AG09309 (cell line): ENCODE measurements around the gene AUTS2.

Experiments
- DNase-seq: peaks from one replicate; pipeline ENCODE4 v3.0.0-alpha.2; 2010; ENCODE audit warnings: low read depth
- H3K4me3 ChIP-seq: 2 replicates; pipeline ENCODE4 v1.5.1; 2011; ENCODE audit warnings: mild to moderate bottlenecking, low read depth, low read length, moderate library complexity; ENCODE audit not compliant: control insufficient read depth
- TF ChIP-seq, protein P1 (sequence below): IDR thresholded peaks from 2 replicates; pipeline ENCODE4 v1.5.1; 2011; ENCODE audit warnings: mild to moderate bottlenecking, low read depth, low read length, inconsistent platforms; ENCODE audit not compliant: insufficient read depth, control insufficient read depth; ENCODE audit errors: missing control alignments

AUTS2 gene

DNA sequence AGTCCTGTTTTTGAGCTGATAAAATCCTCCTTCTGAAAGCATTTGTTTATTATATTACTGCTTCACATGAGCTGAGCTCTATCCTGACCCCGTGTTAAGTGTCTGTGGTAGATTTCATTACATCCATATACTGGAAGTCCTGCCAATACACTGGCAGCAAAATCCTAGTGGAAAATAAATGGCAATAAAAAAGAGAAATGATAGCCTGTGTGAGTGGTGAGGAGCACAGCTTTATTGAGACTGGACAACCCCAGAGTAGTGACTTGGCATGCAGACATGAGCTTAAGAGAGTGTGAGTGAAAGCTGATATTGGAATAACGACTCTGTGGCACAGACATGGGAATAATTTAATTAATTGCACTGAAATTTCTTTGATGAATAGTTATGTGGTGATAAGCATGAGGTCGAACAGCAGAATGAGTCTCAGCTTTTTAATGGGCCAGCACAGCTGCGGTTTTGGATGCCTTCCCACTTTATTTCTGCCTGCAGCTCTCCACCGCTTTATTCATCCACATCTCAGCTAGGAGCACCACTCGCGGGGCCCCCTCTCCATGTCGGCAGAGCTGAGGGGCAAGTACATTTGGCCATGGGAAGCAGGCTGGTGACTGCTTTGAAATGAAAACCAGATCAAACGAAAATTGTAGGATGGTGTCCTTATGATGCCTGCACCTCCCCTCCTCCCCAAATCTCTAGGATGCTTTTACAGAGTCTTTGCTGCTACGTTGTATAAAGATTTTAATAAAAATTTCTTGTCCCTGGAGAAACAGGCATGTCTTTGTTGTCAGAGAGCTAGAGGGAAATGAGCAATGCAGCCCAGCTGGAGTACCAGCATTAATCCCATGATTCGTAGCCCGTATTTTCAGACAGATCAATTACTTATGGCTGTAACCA lies 494.3 kb downstream of the AUTS2 start:
- no peak overlapping the region for H3K4me3 ChIP-seq
- DNase-seq = peak; percentile 35
- TF ChIP-seq, protein P1, sequence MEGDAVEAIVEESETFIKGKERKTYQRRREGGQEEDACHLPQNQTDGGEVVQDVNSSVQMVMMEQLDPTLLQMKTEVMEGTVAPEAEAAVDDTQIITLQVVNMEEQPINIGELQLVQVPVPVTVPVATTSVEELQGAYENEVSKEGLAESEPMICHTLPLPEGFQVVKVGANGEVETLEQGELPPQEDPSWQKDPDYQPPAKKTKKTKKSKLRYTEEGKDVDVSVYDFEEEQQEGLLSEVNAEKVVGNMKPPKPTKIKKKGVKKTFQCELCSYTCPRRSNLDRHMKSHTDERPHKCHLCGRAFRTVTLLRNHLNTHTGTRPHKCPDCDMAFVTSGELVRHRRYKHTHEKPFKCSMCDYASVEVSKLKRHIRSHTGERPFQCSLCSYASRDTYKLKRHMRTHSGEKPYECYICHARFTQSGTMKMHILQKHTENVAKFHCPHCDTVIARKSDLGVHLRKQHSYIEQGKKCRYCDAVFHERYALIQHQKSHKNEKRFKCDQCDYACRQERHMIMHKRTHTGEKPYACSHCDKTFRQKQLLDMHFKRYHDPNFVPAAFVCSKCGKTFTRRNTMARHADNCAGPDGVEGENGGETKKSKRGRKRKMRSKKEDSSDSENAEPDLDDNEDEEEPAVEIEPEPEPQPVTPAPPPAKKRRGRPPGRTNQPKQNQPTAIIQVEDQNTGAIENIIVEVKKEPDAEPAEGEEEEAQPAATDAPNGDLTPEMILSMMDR = no peak

DNA sequence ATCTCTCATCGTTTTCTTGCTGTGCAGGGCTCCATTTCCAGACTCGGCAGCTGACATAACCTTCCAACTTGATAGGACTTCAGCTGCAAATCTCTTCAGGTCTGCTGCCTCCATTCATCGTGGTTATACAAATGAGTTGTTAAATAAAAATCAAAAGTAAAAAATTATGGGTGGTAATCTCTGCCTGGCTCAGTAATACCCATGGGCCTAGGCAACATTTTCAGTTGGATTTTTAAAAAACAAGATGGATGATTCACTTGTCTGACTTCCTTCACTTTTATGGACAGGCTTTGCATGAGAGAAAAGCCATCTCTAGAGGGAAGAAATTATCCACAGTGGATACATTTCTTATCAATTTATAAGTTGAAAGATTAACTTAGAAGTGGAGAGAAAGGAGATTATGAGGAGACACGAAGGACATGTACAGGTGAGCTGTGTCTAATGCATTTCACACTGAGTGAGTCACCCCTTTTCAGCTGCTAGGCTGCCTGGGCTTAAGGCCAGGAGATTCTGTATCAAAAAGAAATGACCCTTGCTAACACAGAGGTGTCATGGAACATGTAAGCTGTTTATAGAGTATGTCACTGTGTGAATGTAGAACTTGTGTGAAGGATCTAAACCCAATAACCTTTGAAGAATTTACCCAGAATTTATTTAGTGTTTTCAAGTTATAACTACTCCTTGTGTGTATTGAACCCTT lies 495.1 kb downstream of the AUTS2 start:
- TF ChIP-seq, protein P1 = no peak
- H3K4me3 ChIP-seq = no peak overlapping the region
- no peak for DNase-seq

DNA sequence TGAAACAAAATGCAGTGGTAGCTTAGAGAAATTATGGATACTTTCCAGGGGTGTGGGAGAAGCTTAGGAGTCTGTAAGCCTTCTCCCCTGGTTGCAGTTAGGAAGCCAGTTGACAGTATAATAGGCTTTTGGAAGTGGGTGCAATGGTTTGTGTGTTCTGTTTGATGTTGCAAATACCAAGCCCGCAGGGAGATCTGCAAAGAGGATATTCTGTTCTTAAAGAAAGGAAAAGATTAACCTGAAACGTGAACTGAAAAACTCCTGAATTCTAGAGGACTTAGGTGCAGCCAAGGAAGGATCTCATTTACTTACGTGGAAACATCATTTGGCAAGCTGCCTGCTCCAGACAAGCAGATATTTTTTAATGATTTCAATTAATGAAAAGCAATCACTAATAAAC lies 496.6 kb downstream of the AUTS2 start:
- H3K4me3 ChIP-seq = no peak overlapping the region
- DNase-seq = no peak
- TF ChIP-seq, protein P1 = no peak

DNA sequence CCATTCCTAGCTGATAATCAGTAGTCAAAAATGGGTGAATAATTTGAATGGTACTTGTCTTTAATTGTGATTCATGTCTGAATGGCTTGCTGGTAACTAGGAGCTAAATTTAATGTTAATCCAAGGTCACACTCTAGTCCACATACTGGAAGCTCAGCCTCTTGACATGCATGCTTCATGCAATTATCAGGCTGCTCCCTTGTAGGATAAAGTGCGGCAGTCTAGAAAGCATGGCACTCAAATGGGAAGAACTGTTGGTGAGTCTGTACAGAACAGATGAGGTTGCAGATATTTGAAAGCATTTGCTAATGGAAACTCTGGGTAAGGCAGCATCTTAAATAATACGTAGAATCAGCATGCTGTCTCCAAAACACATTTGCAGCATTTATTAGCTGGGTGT lies 499.4 kb downstream of the AUTS2 start:
- no peak for DNase-seq
- TF ChIP-seq, protein P1 = no peak
- no peak overlapping the region for H3K4me3 ChIP-seq

DNA sequence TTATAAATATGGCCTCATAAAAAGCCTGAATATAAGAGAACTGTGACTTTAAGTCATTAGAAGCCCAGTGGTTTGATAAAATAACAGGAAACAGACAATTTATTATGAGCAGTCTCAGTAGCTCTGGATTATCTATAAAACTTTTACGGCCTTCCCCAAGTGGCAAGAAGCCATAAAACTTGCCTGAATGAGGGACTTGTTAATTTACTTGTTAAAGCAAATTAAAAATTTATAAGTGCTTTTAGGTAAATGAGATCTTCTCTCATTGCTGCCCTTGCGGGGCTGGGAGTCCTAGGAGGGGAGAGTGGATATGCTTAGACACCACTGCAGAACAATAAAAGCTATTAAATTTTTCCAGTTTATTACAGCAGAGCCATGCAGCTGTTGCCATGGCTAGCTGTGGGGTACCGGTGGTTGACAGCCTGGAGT lies 499.9 kb downstream of the AUTS2 start:
- DNase-seq = no peak
- H3K4me3 ChIP-seq = no peak overlapping the region
- TF ChIP-seq, protein P1 = no peak

DNA sequence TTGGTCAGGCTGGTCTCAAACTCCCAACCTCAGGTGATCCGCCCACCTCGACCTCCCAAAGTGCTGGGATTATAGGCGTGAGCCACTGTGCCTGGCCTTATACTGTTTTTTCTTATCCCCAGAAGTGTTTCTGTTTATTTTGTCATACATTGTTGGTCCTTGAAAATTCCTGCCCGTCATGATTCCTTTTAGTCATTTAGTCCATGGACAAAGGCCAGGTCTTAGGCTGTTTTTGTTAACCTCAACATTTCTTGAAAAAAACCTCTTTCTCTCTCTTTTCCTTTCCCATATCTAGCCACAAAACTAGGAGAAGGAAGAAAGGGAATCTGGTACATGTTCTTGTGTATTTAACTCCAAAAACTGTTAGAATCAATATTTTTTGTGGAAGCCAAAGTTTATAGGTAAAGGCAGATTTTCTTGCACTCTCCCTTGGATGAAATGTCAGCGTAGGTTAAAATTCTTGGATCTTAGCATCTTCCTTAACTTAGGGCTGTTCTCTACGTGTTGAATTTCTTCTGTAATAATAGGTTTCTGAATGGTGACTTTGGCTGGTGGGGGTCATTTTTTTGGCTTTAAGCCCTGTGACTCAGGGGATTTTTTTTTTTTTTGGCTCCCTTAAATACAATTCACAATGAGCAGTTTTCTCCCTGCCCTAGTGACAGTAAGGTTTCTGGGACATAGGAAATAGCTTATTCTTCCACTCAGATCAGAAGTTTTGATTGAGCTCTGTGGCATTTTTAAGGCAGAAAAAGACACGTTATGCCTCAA lies 500.8 kb downstream of the AUTS2 start:
- DNase-seq = no peak
- TF ChIP-seq, protein P1 = no peak
- no peak overlapping the region for H3K4me3 ChIP-seq
